Esophagus muscularis mucosa (tissue), 4 donors: ENCODE results near the gene EHD1. TPM values are rescaled to one million over a fixed set of nuclear protein-coding genes. Genes with fewer than 3 reads are reported as not detected.

ENCODE experiments used
- DNase-seq: peaks from one replicate; pipeline ENCODE4 v3.0.0-alpha.2; 2017; ENCODE audit errors: extremely low spot score
- H3K27ac ChIP-seq, 4 donors: fragments of 200-600 bp; sonication (generic); replicated peaks in 1 of 4; 1 replicate in 3 of 4; 2 replicates in 1 of 4; pipeline ENCODE4 v1.5.1; 2016 to 2019; ENCODE audit warnings: mild to moderate bottlenecking in 1 of 4
- H3K27me3 ChIP-seq, 4 donors: fragments of 200-600 bp; sonication (generic); one replicate each; pipeline versions ENCODE4 v1.5.1 to v1.6.0; 2016 to 2019
- H3K36me3 ChIP-seq, 4 donors: fragments of 200-600 bp; sonication (generic); one replicate each; pipeline ENCODE4 v1.5.1; 2016 to 2019
- H3K4me1 ChIP-seq, 4 donors: fragments of 200-600 bp; sonication (generic); one replicate each; pipeline ENCODE4 v1.5.1; 2016 to 2019
- H3K4me3 ChIP-seq, 4 donors: fragments of 200-600 bp; sonication (generic); 1 replicate in 2 of 4; 2 replicates in 2 of 4; pipeline ENCODE4 v1.5.1; 2016 to 2019; ENCODE audit warnings: mild to moderate bottlenecking in 4 of 4, moderate library complexity in 1 of 4
- H3K9me3 ChIP-seq, 4 donors: fragments of 200-600 bp; sonication (generic); 1 replicate in 3 of 4; 2 replicates in 1 of 4; pipeline ENCODE4 v1.5.1; 2016 to 2019
- CTCF ChIP-seq, 3 experiments: fragments of 200-600 bp in 2 of 3; fragments of 450-650 bp in 1 of 3; sonication (generic) in 2 of 3; IDR thresholded peaks; one replicate each; pipeline ENCODE4 v1.5.1; 2017 to 2019; ENCODE audit warnings: antibody characterized with exemption in 3 of 3, mild to moderate bottlenecking in 2 of 3, moderate library complexity in 1 of 3
- EP300 ChIP-seq: sonication (generic); formaldehyde crosslinking; IDR thresholded peaks from one replicate; pipeline ENCODE4 v1.6.1; 2017; ENCODE audit warnings: antibody characterized with exemption
- POLR2A ChIP-seq: fragments of 450-650 bp; IDR thresholded peaks from one replicate; pipeline ENCODE4 v1.6.1; 2017; ENCODE audit warnings: antibody characterized with exemption, moderate library complexity, mild to moderate bottlenecking, low read depth
- POLR2AphosphoS5 ChIP-seq, 2 donors: sonication (generic); formaldehyde crosslinking; IDR thresholded peaks; one replicate each; pipeline ENCODE4 v1.6.1; 2017; ENCODE audit warnings: antibody characterized with exemption in 2 of 2
- WGBS: methylation state at CpG from one replicate; pipeline ENCODE4 v1.1.5; 2018; 5-methylcytosine and 5-hydroxymethylcytosine counted together
- intact Hi-C: fragments of 100-400 bp; cut with DNase I; formaldehyde crosslinking; loops from one replicate; pipeline ENCODE4 v1.15.1; 2023
- total RNA-seq, 4 donors: library from RNA; depleted of rRNA; stranded (reverse); fragments of >200 nt; gene quantifications; one replicate each; pipeline versions ENCODE4 v1.1.0 to v1.2.1, GENCODE V29; 2016

The EHD1 gene
- total RNA-seq, 4 donors from 2014 or later, result 57.0 to 193 (median 104) TPM

GRCh38 chr11:64919627-64920026 lies 41.2 kb upstream of the EHD1 start:
- no peak for TF ChIP-seq EP300
- TF ChIP-seq POLR2AphosphoS5 (IDR thresholded peaks at IDR 0.05), result no peak
- TF ChIP-seq POLR2A, result no peak
- no peak for TF ChIP-seq CTCF (IDR thresholded peaks at IDR 0.05)
- H3K36me3 ChIP-seq, result peaks cover 0 to 3% (median 0%) of the 10 kb centered on the region in 4 donors
- no peak overlapping the region for H3K27ac ChIP-seq
- H3K4me1 ChIP-seq, result peaks cover 32 to 46% (median 44%) of the 10 kb centered on the region in 4 donors
- no peaks in the 10 kb centered on the region for H3K9me3 ChIP-seq
- no peak for DNase-seq
- WGBS, result 83% methylated on average over 8 of the region's 8 CpGs
- H3K4me3 ChIP-seq, result no peak overlapping the region
- H3K27me3 ChIP-seq, result no peaks in the 10 kb centered on the region
- intact Hi-C loops, result loop anchor here (5.0 kb wide), 2 partner anchors 108 to 198 kb away; partner anchors contain the start of genes SNX15 and ZNHIT2

- Histone ChIP-seq H3K36me3 (peaks cover 2 to 19% (median 14%) of the 10 kb centered on the region in 4 donors), H3K9me3 (no peaks in the 10 kb centered on the region), H3K27me3 (no peaks in the 10 kb centered on the region), H3K4me3 (peak overlapping the region; percentile 75 to 98 (median 92)), H3K27ac (peak overlapping the region; percentile 78 to 88 (median 84)), H3K4me1 (peaks cover 24 to 41% (median 34%) of the 10 kb centered on the region in 4 donors)
- no peak for DNase-seq
- intact Hi-C loops, result loop anchor here (5.0 kb wide), 1 partner anchor 109 kb away; the partner anchor contains the start of gene SNX15
- WGBS, result 16% methylated on average over 4 of the region's 4 CpGs
- TF ChIP-seq POLR2A (no peak), CTCF (IDR thresholded peaks at IDR 0.05) (peak in 1 of 3 experiments; percentile 11), EP300 (no peak), POLR2AphosphoS5 (IDR thresholded peaks at IDR 0.05) (peak in 1 of 2 donors; percentile 7)
Measured at GRCh38 chr11:64918017-64918416, 39.6 kb upstream of the EHD1 start.

GRCh38 chr11:64917663-64917995 lies 39.2 kb upstream of the EHD1 start:
- H3K27ac ChIP-seq, result peak overlapping the region; percentile 78 to 88 (median 84)
- no peak for DNase-seq
- H3K4me1 ChIP-seq, result peaks cover 23 to 41% (median 34%) of the 10 kb centered on the region in 4 donors
- no peaks in the 10 kb centered on the region for H3K9me3 ChIP-seq
- H3K27me3 ChIP-seq, result no peaks in the 10 kb centered on the region
- WGBS, result 4% methylated on average over 6 of the region's 6 CpGs
- TF ChIP-seq CTCF (IDR thresholded peaks at IDR 0.05) (no peak), EP300 (no peak), POLR2AphosphoS5 (IDR thresholded peaks at IDR 0.05) (no peak), POLR2A (no peak)
- H3K36me3 ChIP-seq, result peaks cover 6 to 23% (median 18%) of the 10 kb centered on the region in 4 donors
- intact Hi-C loops, result loop anchor here (5.0 kb wide), 1 partner anchor 110 kb away; the partner anchor contains the start of gene SNX15
- H3K4me3 ChIP-seq, result peak overlapping the region; percentile 75 to 98 (median 92)

- DNase-seq, result peak; percentile 100
- 2% methylated on average over 14 of the region's 57 CpGs for WGBS
- H3K27ac ChIP-seq, result peak within 1 kb of the TSS; percentile 82 to 88 (median 86)
- H3K9me3 ChIP-seq, result no peaks in the 10 kb centered on the region
- peak within 1 kb of the TSS; percentile 75 to 98 (median 92) for H3K4me3 ChIP-seq
- peaks cover 23 to 41% (median 34%) of the 10 kb centered on the region in 4 donors for H3K4me1 ChIP-seq
- H3K36me3 ChIP-seq, result peaks cover 12 to 29% (median 24%) of the 10 kb centered on the region in 4 donors
- intact Hi-C loops, result loop anchor here (5.0 kb wide), 1 partner anchor 110 kb away; the partner anchor contains the start of gene SNX15
- TF ChIP-seq POLR2AphosphoS5 (IDR thresholded peaks at IDR 0.05), result peak; percentile 88 to 94
- TF ChIP-seq CTCF (IDR thresholded peaks at IDR 0.05), result peak in 1 of 3 experiments; percentile 22
- no peak for TF ChIP-seq EP300
- TF ChIP-seq POLR2A, result peak; percentile 81
- H3K27me3 ChIP-seq, result no peaks in the 10 kb centered on the region
Measured at GRCh38 chr11:64916775-64917662, 38.6 kb upstream of the EHD1 start, which contains the start of gene ATG2A. Gene ATG2A, minus strand, starts transcription at chr11:64917209. Its CDS starts 74 bp downstream, at chr11:64917135.
